GM18519 (cell line): ENCODE results near the gene NR2C2AP.

Source experiments
- ATAC-seq: cut with Tn5 transposase; IDR thresholded peaks from one replicate; pipeline ENCODE4 v1.9.1; 2021; ENCODE audit warnings: mild to moderate bottlenecking, moderate library complexity; ENCODE audit not compliant: unreplicated experiment, low FRiP score

The NR2C2AP gene

GRCh38 chr19:19154768-19155494 lies 48.3 kb downstream of the NR2C2AP start:
- ATAC-seq, result no peak

- no peak for ATAC-seq
Measured at GRCh38 chr19:19152668-19153384, 50.4 kb downstream of the NR2C2AP start.

DNA sequence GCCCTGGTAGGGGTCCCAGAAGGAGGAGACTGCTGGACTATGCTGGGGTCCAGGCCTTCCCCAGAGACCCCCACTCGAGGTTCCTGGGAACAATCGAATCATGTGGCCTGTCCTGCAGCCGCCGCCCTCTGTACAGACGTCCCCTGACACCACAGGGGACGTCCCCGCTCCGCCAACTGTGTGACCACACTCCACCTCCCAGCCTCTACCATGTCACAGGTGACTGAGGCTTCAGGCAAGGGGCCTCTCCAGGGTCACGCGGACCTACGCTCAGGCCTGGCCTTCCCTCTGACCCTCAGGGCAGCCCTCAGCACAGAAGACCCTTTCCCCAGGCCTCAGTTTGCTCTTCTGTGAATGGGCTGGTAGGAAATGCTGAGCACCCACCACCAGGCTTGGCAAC lies 51.8 kb downstream of the NR2C2AP start:
- ATAC-seq, result no peak
